GM18861 (cell line): ENCODE measurements around the gene ANKRD11.

Source experiments
- ATAC-seq: cut with Tn5 transposase; IDR thresholded peaks from one replicate; pipeline ENCODE4 v1.9.1; 2021; ENCODE audit not compliant: unreplicated experiment

ANKRD11 gene

GRCh38 chr16:89490439-89491237 is at the start of gene ANKRD11:
ANKRD11 (minus strand) TSS chr16:89490561; CDS start chr16:89317019, 173,542 bp downstream.
- peak; percentile 75 for ATAC-seq

- no peak for ATAC-seq
These were observed 47.9 kb upstream of the ANKRD11 start for GRCh38 chr16:89538286-89538685.

- no peak for ATAC-seq
These were observed 47.2 kb upstream of the ANKRD11 start for GRCh38 chr16:89537549-89537925.

- no peak for ATAC-seq
These were observed 46.7 kb upstream of the ANKRD11 start for GRCh38 chr16:89536886-89537548.

GRCh38 chr16:89536371-89536770 is 46.0 kb upstream of the ANKRD11 start:
- no peak for ATAC-seq

- ATAC-seq, result no peak
These were observed 43.9 kb upstream of the ANKRD11 start for GRCh38 chr16:89534252-89534756.

- no peak for ATAC-seq
These were observed 41.6 kb upstream of the ANKRD11 start for GRCh38 chr16:89531821-89532526.

GRCh38 chr16:89530401-89531381 is 40.3 kb upstream of the ANKRD11 start:
- ATAC-seq, result no peak

GRCh38 chr16:89529097-89529496 is 38.7 kb upstream of the ANKRD11 start:
- no peak for ATAC-seq

- ATAC-seq, result no peak
These were observed 35.0 kb upstream of the ANKRD11 start for GRCh38 chr16:89525146-89525913.

- ATAC-seq, result no peak
These were observed 33.5 kb upstream of the ANKRD11 start for GRCh38 chr16:89523680-89524344.

- no peak for ATAC-seq
These were observed 31.9 kb upstream of the ANKRD11 start for GRCh38 chr16:89522287-89522686.

GRCh38 chr16:89519881-89520280 is 29.5 kb upstream of the ANKRD11 start:
- ATAC-seq, result no peak

- no peak for ATAC-seq
These were observed 26.8 kb upstream of the ANKRD11 start for GRCh38 chr16:89517128-89517527.

GRCh38 chr16:89512453-89512852 is 22.1 kb upstream of the ANKRD11 start:
- ATAC-seq, result no peak

GRCh38 chr16:89511374-89511773 is 21.0 kb upstream of the ANKRD11 start:
- no peak for ATAC-seq

- no peak for ATAC-seq
These were observed 20.2 kb upstream of the ANKRD11 start for GRCh38 chr16:89510526-89510925.

GRCh38 chr16:89507834-89508590 is 17.7 kb upstream of the ANKRD11 start, which contains the start of gene SPG7:
SPG7 (plus strand) TSS chr16:89508403; CDS start chr16:89508418, 15 bp downstream.
- peak; percentile 54 for ATAC-seq
